ENCODE measurements around the gene PLEKHH1. TPM values are rescaled to one million over a fixed set of nuclear protein-coding genes. Genes with fewer than 3 reads are reported as not detected.
A peak's percentile ranks its signal among the peaks of the same experiment; 100 is the strongest.

The PLEKHH1 gene
- total and polyA plus RNA-seq, 2 experiments from 2014 or later: 14.7 to 33.9 TPM

GRCh38 chr14:67623114-67623513, 90.0 kb downstream of the PLEKHH1 start:
- H3K27ac ChIP-seq (ENCODE audit: low read depth): no peak overlapping the region
- H3K36me3 Mint-ChIP-seq (ENCODE audit: low read depth): peaks cover 23% of the 10 kb centered on the region
- no peaks in the 10 kb centered on the region for H3K9me3 Mint-ChIP-seq

More at GRCh38 chr14:67623114-67623513, 90.0 kb downstream of the PLEKHH1 start:
- H3K27ac Mint-ChIP-seq: peak overlapping the region; percentile 81
- DNase-seq (ENCODE audit: low spot score) (peak; percentile 42), ATAC-seq (no peak)
- H3K27me3 ChIP-seq (ENCODE audit: insufficient read depth): peaks cover 11% of the 10 kb centered on the region
- H3K79me2 ChIP-seq (replicated peaks; ENCODE audit: insufficient read depth): no peaks in the 10 kb centered on the region
- no peak overlapping the region; the same call in 2 of the 3 replicates for H3K4me3 Mint-ChIP-seq
- no peak overlapping the region for H3K4me3 ChIP-seq
- no peaks in the 10 kb centered on the region for H3K9me2 ChIP-seq (ENCODE audit: insufficient read depth)
- H3K4me2 ChIP-seq: peak overlapping the region; percentile 47
- no peak for TF ChIP-seq EZH2 (IDR thresholded peaks at IDR 0.05; ENCODE audit: low read depth, unreplicated experiment)
- TF ChIP-seq CTCF (conservative IDR thresholded peaks at IDR 0.05; ENCODE audit: low read depth in 2 of 2): no peak
- no peak for TF ChIP-seq ZNF331 (CRISPR knock-in tag; IDR thresholded peaks at IDR 0.05; ENCODE audit: low read depth)
- no peak for TF ChIP-seq JUNB (IDR thresholded peaks at IDR 0.05; ENCODE audit: unreplicated experiment)
- no peak for TF ChIP-seq STAT1 (IDR thresholded peaks at IDR 0.05; ENCODE audit: unreplicated experiment)
- no peak for TF ChIP-seq NANOG (IDR thresholded peaks at IDR 0.05; ENCODE audit: borderline replicate concordance)
- TF ChIP-seq ZNF114 (CRISPR knock-in tag; IDR thresholded peaks at IDR 0.05): no peak
- TF ChIP-seq CREB1 (CRISPR knock-in tag; IDR thresholded peaks at IDR 0.05; ENCODE audit: low read depth): no peak
- no peak for TF ChIP-seq ZNF462 (CRISPR knock-in tag; IDR thresholded peaks at IDR 0.05)
- no peak for TF ChIP-seq POLR2AphosphoS5 (IDR thresholded peaks at IDR 0.05; ENCODE audit: low read depth)
- TF ChIP-seq REST (IDR thresholded peaks at IDR 0.05; ENCODE audit: unreplicated experiment): no peak
- no peak for TF ChIP-seq EZH2phosphoT487 (IDR thresholded peaks at IDR 0.05; ENCODE audit: unreplicated experiment)
- no peak for TF ChIP-seq ETS1 (IDR thresholded peaks at IDR 0.05)
- H3K4me1 Mint-ChIP-seq: peaks cover 26% of the 10 kb centered on the region
- peaks cover 14% of the 10 kb centered on the region for H3K4me1 ChIP-seq (ENCODE audit: insufficient read depth)
- H2AFZ ChIP-seq: no peak overlapping the region
- peaks cover 13% of the 10 kb centered on the region for H3K27me3 Mint-ChIP-seq (ENCODE audit: insufficient read depth, low read depth, poor library complexity)
- H3F3A ChIP-seq (replicated peaks; ENCODE audit: low read depth): no peaks in the 10 kb centered on the region
- H3K36me3 ChIP-seq (ENCODE audit: insufficient read depth): peaks cover 5% of the 10 kb centered on the region; the same call in 1 of the 2 replicates
- no peaks in the 10 kb centered on the region; the same call in 1 of the 2 replicates for H4K20me1 ChIP-seq (replicated peaks; ENCODE audit: insufficient read depth)

Data from GM23338 (cell line).